ENCODE data around the gene PRPS1. TPM values are rescaled to one million over a fixed set of nuclear protein-coding genes. Genes with fewer than 3 reads are reported as not detected.

The PRPS1 gene
- polyA plus RNA-seq, 1 donor from 2014 or later: 60.8 TPM

- Histone ChIP-seq H3K36me3 (ENCODE audit: insufficient read depth, low read length) (no peaks in the 10 kb centered on the region), H4K20me1 (ENCODE audit: insufficient read depth) (no peaks in the 10 kb centered on the region), H3K27me3 (ENCODE audit: insufficient read depth, low read depth, low read length) (no peaks in the 10 kb centered on the region), H2AFZ (ENCODE audit: low read depth, low read length) (no peak overlapping the region), H3K9me3 (ENCODE audit: low read length) (no peaks in the 10 kb centered on the region), H3K4me2 (ENCODE audit: low read length) (no peak overlapping the region), H3K9me2 (ENCODE audit: insufficient read depth, low read length) (no peaks in the 10 kb centered on the region), H3F3A (ENCODE audit: insufficient read depth, low read length, poor library complexity, severe bottlenecking) (no peaks in the 10 kb centered on the region), H3K79me2 (replicated peaks; ENCODE audit: insufficient read depth, low read length) (no peaks in the 10 kb centered on the region), H3K4me3 (ENCODE audit: low read length) (no peak overlapping the region), H3K9ac (ENCODE audit: low read length) (no peak overlapping the region), H3K27ac (ENCODE audit: low read length) (no peak overlapping the region)
- no peak for TF ChIP-seq POLR2AphosphoS5 (IDR thresholded peaks at IDR 0.05)
- TF ChIP-seq TAF1 (IDR thresholded peaks at IDR 0.05; ENCODE audit: low read depth): no peak
- TF ChIP-seq SMC3 (conservative IDR thresholded peaks at IDR 0.05; ENCODE audit: poor library complexity): no peak
- no peak for TF ChIP-seq REST (IDR thresholded peaks at IDR 0.05; ENCODE audit: borderline replicate concordance)
- TF ChIP-seq EZH2 (IDR thresholded peaks at IDR 0.05; ENCODE audit: borderline replicate concordance, insufficient read depth, low read length, poor library complexity, severe bottlenecking): no peak
- TF ChIP-seq, protein P1, sequence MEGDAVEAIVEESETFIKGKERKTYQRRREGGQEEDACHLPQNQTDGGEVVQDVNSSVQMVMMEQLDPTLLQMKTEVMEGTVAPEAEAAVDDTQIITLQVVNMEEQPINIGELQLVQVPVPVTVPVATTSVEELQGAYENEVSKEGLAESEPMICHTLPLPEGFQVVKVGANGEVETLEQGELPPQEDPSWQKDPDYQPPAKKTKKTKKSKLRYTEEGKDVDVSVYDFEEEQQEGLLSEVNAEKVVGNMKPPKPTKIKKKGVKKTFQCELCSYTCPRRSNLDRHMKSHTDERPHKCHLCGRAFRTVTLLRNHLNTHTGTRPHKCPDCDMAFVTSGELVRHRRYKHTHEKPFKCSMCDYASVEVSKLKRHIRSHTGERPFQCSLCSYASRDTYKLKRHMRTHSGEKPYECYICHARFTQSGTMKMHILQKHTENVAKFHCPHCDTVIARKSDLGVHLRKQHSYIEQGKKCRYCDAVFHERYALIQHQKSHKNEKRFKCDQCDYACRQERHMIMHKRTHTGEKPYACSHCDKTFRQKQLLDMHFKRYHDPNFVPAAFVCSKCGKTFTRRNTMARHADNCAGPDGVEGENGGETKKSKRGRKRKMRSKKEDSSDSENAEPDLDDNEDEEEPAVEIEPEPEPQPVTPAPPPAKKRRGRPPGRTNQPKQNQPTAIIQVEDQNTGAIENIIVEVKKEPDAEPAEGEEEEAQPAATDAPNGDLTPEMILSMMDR (IDR thresholded peaks at IDR 0.05; ENCODE audit: poor library complexity, severe bottlenecking): no peak
- no peak for TF ChIP-seq RAD21 (conservative IDR thresholded peaks at IDR 0.05)
- TF ChIP-seq EP300 (conservative IDR thresholded peaks at IDR 0.05; ENCODE audit: poor library complexity, severe bottlenecking): no peak
- TF ChIP-seq MXI1 (conservative IDR thresholded peaks at IDR 0.05; ENCODE audit: poor library complexity, severe bottlenecking): no peak
Measured at GRCh38 chrX:107676559-107677378, 48.5 kb downstream of the PRPS1 start.

- TF ChIP-seq REST (IDR thresholded peaks at IDR 0.05; ENCODE audit: borderline replicate concordance): no peak
- no peak for TF ChIP-seq EZH2 (IDR thresholded peaks at IDR 0.05; ENCODE audit: borderline replicate concordance, insufficient read depth, low read length, poor library complexity, severe bottlenecking)
- TF ChIP-seq SMC3 (conservative IDR thresholded peaks at IDR 0.05; ENCODE audit: poor library complexity): no peak
- no peak for TF ChIP-seq RAD21 (conservative IDR thresholded peaks at IDR 0.05)
- TF ChIP-seq POLR2AphosphoS5 (IDR thresholded peaks at IDR 0.05): no peak
- TF ChIP-seq TAF1 (IDR thresholded peaks at IDR 0.05; ENCODE audit: low read depth): no peak
- no peak for TF ChIP-seq EP300 (conservative IDR thresholded peaks at IDR 0.05; ENCODE audit: poor library complexity, severe bottlenecking)
- TF ChIP-seq MXI1 (conservative IDR thresholded peaks at IDR 0.05; ENCODE audit: poor library complexity, severe bottlenecking): no peak
- TF ChIP-seq, protein P1 (IDR thresholded peaks at IDR 0.05; ENCODE audit: poor library complexity, severe bottlenecking): no peak
- no peaks in the 10 kb centered on the region for H3K36me3 ChIP-seq (ENCODE audit: insufficient read depth, low read length)
- no peak overlapping the region for H3K4me3 ChIP-seq (ENCODE audit: low read length)
- H4K20me1 ChIP-seq (ENCODE audit: insufficient read depth): no peaks in the 10 kb centered on the region
- no peak overlapping the region for H2AFZ ChIP-seq (ENCODE audit: low read depth, low read length)
- no peak overlapping the region for H3K4me2 ChIP-seq (ENCODE audit: low read length)
- H3K27ac ChIP-seq (ENCODE audit: low read length): no peak overlapping the region
- no peak overlapping the region for H3K9ac ChIP-seq (ENCODE audit: low read length)
- no peaks in the 10 kb centered on the region for H3K9me2 ChIP-seq (ENCODE audit: insufficient read depth, low read length)
- no peaks in the 10 kb centered on the region for H3K27me3 ChIP-seq (ENCODE audit: insufficient read depth, low read depth, low read length)
- H3K9me3 ChIP-seq (ENCODE audit: low read length): no peaks in the 10 kb centered on the region
- H3F3A ChIP-seq (ENCODE audit: insufficient read depth, low read length, poor library complexity, severe bottlenecking): no peaks in the 10 kb centered on the region
- H3K79me2 ChIP-seq (replicated peaks; ENCODE audit: insufficient read depth, low read length): no peaks in the 10 kb centered on the region
Measured at GRCh38 chrX:107677501-107677901, 49.2 kb downstream of the PRPS1 start.

All from neural cell (in vitro differentiated cells).